GM18505 (cell line): ENCODE results near the gene COL4A2.
"Not testable (repeated sequence)": the region's sequence is repeated elsewhere in the genome, so short reads cannot be mapped to it uniquely, and the experiment has no call there.

Source experiments
- ATAC-seq: cut with Tn5 transposase; IDR thresholded peaks from one replicate; pipeline ENCODE4 v1.9.1; 2021; ENCODE audit not compliant: unreplicated experiment
- POLR2A ChIP-seq: IDR thresholded peaks from 4 replicates; pipeline ENCODE4 v1.6.1; 2011; ENCODE audit warnings: borderline replicate concordance; ENCODE audit not compliant: insufficient read depth, insufficient read length; ENCODE audit errors: extremely low read depth

Gene COL4A2

GRCh38 chr13:110320645-110321044, 13.6 kb downstream of the COL4A2 start:
- no peak for ATAC-seq
- TF ChIP-seq POLR2A = no peak

GRCh38 chr13:110321573-110321972, 14.5 kb downstream of the COL4A2 start:
- ATAC-seq = not testable (repeated sequence)

DNA sequence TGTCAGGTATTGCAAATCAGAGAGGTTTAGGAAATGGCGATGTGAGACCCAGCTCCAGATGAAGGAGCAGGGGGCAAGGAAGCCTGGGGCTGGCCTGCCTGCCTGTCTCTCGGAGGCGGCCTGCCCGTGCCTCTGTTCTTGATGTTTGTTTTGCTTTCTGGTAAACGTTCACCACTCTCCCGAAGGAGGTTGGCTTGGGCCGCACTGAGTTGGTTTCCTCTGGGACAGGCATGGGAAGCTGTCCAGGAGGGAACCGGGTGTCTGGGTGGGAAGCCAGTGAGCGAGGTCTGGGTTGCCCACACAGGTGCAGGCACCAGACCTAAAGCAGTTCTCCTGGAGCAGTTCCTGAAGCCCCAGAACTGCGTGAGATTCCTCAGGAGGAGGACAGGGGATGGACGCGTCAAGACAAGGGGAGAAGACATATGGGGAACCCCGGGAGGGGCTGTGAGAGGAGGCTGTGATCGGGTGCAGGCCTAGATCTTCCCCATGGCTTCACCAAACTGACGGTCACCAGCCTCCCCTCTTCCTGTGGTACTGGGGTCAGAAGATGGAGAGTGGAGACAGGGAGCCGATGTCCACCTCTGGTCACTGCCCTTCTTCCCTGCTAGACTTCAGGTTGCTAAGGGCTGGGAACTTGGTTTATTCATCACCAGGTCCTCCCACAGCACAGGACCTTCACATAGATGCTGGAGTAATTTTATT, 15.2 kb downstream of the COL4A2 start:
- no peak for ATAC-seq
- TF ChIP-seq POLR2A = no peak

DNA sequence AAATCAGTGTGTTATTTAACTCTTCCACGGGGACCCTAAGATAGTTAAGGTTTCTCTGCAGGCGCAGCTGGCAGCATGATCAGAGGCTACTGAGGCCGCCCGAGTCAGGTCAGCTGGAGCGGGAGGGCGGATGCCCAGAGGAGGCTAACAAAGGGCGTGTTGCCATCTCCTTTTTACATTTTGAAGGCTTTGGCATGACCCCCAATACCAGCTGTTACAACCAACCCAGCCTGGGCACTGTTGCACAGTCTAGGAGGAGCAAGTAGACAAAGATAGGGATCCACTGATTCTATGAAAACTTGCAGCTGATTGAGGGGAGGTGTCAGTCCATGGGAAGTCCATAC, 15.7 kb downstream of the COL4A2 start:
- no peak for ATAC-seq
- no peak for TF ChIP-seq POLR2A

GRCh38 chr13:110323172-110323891, 16.2 kb downstream of the COL4A2 start:
- no peak for ATAC-seq
- no peak for TF ChIP-seq POLR2A

GRCh38 chr13:110324026-110324749, 17.1 kb downstream of the COL4A2 start:
- TF ChIP-seq POLR2A = no peak
- ATAC-seq = no peak

DNA sequence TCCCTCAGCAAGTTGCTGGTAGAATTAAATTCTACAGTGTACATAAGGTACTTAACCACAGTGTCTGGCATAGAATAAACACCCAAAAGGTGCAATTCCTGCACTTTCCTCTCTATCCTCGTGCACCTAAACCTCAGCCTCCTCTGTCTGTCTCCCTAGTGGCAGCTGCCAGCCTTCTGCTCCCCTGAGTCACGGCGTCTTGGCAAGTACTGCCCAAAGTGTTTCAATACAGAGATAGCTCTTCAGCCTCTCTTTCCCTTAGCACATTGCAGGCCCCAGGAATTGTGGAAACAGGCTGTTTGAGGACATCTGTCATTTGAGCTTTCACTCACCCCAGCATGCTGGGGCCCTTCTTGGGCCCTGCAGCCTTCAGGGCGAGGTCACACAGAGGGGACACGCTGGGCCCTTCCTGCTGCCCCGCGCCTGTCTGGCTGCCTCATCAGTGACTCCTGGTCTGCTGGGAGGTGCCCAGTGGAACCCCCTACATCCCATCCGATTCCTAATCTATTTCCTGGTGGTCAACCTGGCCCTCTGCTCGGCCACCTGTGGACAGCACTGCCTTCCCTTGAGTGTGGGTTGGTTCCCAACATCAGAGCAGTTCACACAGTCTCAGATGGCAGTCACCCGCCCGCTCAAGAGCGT, 19.3 kb downstream of the COL4A2 start:
- ATAC-seq = no peak

GRCh38 chr13:110327051-110327721, 20.1 kb downstream of the COL4A2 start:
- no peak for ATAC-seq
- TF ChIP-seq POLR2A = no peak

More for the DNA sequence above, 19.3 kb downstream of the COL4A2 start:
- no peak for TF ChIP-seq POLR2A

GRCh38 chr13:110328573-110328972, 21.5 kb downstream of the COL4A2 start:
- ATAC-seq = no peak
- no peak for TF ChIP-seq POLR2A

DNA sequence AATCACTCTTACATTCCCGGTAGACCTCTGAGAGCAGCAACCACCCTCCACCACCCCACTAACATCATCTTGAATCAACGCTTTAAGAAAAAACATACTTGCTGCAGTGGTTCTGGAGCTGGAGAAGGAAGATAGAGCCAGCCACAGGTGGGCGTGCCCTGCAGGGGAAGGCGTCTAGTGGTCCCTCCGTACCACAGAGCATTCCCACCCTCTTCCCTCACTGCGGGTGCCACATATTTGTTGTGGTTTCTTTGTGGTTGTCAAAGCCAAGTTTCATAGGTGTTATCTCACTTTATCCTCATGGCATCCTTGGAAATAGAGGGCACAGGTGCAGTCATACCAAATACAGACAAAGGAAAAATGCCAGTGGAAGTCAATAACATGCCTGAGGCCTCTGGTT, 22.2 kb downstream of the COL4A2 start:
- no peak for TF ChIP-seq POLR2A
- ATAC-seq = no peak

GRCh38 chr13:110329798-110330461, 22.8 kb downstream of the COL4A2 start:
- ATAC-seq = no peak
- TF ChIP-seq POLR2A = no peak

DNA sequence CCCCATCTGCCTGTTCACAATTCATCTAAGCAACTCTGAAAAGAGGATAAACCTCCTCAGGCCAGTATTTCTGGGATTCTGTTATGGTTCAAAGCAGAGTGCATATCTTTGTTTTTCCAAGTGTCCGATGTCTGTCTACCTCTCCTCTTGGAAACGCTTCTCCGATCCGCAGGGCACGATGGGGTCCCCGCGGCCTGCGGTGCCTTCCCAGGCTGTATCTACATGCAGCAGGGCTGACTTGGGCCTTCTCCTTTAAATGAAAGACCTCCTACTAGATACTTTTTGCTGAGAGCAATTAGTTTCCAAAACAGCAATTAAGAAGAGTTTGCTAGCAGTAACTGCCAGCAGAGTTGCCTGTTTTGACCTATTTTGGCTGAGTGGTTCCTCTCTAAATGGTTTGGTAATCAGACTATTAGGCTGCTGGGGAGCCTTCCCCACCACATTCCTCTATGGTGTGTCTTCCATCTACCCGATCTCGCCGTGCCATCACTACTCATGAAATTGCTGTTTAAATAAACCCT, 23.5 kb downstream of the COL4A2 start:
- no peak for TF ChIP-seq POLR2A
- ATAC-seq = no peak
